Body of pancreas (tissue), 4 donors: Measurements from ENCODE around the gene PRMT2.

Experiments used
- CTCF ChIP-seq, 7 experiments: fragments of 450-650 bp in 4 of 7; fragments of 200-600 bp in 3 of 7; sonication (generic) in 3 of 7; IDR thresholded peaks; one replicate each; pipeline ENCODE4 v1.5.1; 2016 to 2019; ENCODE audit warnings: antibody characterized with exemption in 7 of 7
- POLR2A ChIP-seq, 3 donors: fragments of 450-650 bp; IDR thresholded peaks; one replicate each; pipeline ENCODE4 v1.6.1; 2016; ENCODE audit warnings: antibody characterized with exemption in 3 of 3, mild to moderate bottlenecking in 2 of 3

- TF ChIP-seq CTCF (IDR thresholded peaks at IDR 0.05) (no peak), POLR2A (IDR thresholded peaks at IDR 0.05) (no peak)
These were observed 11.4 kb upstream of the PRMT2 start for GRCh38 chr21:46624050-46624449.
